ENCODE results near the gene LTB4R2. TPM values are rescaled to one million over a fixed set of nuclear protein-coding genes. Genes with fewer than 3 reads are reported as not detected.

The LTB4R2 gene, protein sequence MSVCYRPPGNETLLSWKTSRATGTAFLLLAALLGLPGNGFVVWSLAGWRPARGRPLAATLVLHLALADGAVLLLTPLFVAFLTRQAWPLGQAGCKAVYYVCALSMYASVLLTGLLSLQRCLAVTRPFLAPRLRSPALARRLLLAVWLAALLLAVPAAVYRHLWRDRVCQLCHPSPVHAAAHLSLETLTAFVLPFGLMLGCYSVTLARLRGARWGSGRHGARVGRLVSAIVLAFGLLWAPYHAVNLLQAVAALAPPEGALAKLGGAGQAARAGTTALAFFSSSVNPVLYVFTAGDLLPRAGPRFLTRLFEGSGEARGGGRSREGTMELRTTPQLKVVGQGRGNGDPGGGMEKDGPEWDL
- total RNA-seq: 13.9 TPM

DNA sequence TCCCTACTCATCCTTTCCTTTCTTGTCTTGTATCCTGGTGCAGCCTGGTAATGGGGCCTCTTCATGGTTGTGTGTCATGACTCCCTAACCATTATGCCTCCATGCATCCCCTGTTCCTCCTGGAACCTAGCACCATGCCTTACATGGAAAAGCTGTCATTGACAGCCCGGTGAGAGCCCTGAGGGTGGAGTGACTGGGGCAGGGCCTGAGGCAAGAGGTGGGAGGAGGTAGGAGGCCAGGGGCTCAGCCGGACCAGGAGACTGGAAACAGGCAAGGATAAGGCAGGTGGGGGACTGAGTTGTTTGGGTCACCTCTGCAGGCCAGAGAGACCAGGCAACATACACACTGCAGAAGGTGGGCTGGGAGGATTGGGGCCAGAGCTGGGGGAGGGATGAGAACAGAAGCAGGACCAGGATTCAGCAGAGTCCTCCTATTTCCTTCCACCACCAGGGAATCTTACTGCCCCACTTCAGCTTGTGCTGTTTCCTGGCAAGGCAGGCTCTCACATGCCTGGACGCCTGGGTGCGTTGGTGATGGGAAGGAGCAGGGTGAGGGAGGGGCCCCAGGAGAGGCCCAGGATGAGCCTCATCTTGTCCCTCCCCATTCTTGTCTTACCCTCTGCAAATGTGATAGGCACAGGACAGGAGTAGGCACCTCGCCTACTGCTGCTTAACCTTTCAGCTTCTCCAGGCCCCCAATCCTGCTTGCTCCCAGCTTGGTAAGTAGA lies at the start of gene LTB4R2:
LTB4R2 (plus strand) TSS at position 603 of the 727 bp plus-strand sequence. CDS start 525 bp downstream, outside the sequence.
- DNase-seq: no peak

DNA sequence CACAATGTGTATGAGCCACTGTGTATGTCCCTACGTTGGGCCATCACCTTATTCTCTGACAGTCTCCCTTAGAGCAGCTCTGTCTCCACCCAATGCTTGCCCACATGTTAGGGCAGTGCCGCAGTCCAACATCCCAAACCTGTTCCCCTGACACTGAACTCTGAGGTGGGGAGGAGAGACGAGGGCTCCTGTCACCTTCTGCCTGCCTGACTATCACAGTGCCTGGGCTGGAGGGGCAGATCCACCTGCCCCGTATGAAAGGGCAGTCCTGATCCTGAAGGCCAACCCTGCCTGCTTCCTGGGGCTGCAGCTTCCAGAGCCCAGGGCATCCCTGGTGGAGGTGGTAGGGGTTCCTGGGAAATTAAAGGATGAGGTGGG lies 49.2 kb upstream of the LTB4R2 start:
- DNase-seq: no peak

DNA sequence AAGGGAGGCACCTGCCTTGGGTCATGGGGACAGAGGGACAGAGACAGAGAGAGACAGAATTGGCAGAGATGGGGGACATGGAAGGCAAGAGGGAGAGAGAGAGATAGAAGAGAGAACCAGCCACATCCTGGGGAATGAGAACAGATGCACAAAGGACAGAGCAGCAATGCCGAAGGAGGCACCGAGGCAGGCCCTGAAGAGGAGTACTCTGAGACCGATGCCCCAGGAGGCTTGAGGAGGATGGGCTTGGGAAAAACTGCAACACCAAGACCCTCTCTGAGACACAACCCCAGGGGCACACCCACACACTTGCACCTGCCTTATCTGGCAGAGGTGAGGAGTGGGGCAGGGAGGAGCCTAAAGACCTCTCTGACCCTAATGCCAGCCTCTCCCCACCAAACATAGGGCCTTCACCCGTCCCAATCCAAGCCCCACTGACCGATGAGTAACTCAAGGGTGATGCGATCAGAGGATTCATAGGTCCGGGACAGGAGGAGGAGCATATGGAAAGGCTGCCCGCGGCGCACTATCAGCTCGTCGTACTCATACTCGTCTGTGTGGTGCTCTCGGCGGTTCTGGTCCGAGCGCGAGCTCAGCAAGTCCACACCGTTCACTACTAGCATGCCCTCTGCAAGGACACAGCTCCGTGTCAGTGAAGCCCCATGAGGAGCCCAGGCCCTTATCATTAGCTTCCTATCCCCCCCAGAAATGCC lies 48.5 kb upstream of the LTB4R2 start:
- DNase-seq: no peak

DNA sequence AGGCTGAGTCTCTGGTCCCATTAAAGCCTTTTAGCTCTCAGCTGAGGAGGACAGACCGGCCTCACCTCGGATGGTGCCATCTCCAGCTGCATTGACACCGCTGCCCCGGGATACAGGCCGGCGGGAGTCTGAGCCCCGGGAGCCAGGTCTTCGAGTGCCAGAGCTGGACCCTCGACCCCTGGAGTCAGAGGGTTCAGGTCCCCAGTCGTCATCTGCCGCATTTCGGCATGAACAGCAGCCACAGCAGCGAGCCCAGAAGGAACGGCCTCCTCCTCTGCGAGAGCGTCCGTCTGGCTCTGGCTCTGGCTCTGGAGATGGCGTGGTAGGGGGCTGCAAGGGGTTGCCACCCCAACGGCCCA lies 48.0 kb upstream of the LTB4R2 start:
- DNase-seq: no peak

DNA sequence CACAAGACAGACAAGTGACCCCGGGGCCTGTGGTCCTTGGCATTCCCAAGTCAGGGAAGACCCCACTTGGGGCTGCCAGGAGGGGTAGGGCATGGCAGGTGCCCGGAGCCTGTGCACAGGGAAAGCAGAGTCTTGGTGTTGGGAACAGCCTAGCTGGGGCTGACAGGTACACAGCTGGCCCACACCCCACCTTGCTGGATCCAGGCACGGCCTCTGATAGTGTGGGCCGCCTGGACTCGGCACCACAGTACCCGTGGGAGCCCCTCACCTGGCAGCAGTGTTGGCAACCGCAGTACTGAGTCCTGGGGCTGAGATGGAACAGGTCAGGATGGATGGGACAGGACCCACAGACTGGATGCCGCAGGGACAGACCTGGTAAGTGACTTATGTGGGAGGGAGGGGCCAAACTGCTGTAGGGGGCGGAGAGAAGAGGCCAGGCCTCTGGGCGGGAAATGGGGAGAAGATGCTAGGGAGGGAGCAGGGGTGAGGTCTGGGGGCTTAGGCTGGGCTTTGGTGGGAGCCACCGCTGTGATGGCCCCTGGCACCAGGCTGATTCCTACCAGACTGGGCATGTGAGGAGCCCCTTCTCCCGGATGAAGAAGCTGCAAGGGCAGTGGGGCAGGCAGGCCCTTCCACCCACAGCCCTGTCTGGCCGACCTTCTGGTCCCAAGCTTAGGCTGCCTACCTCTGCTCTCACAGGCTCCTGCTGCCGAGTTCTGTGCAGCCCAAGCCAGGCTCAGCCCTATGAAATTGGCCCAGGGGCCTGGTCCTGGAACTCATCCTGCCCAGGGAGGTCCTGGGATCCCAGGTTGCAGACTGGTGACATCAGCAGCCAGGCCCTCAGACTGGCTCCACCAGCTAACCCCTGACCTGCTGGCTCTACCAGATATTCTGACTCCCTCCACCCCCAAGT lies 46.9 kb upstream of the LTB4R2 start, which contains the start of gene TGM1:
TGM1 (minus strand) TSS at position 357 of the 913 bp plus-strand sequence. CDS start 825 bp downstream, outside the sequence.
- no peak for DNase-seq

DNA sequence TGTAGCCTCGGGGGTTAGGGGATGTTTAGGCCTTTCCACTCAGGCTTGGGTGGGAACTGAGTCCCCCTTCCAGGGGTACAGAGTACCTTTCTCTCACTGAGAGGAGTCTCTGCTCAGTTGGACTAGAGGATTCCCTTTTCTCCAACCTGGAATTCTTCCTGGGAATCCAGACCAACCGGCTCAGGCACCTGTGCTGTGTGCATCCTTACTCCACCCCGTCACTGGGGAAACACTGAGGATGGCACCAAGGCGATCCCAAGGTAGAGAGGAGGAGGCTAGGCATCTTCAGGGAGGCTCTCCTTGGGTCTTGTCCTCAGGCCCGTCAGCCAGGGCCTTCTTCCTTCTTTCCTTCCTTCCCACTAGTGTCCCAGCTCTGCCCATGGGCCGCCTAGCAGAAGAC lies 46.1 kb upstream of the LTB4R2 start:
- DNase-seq: no peak

DNA sequence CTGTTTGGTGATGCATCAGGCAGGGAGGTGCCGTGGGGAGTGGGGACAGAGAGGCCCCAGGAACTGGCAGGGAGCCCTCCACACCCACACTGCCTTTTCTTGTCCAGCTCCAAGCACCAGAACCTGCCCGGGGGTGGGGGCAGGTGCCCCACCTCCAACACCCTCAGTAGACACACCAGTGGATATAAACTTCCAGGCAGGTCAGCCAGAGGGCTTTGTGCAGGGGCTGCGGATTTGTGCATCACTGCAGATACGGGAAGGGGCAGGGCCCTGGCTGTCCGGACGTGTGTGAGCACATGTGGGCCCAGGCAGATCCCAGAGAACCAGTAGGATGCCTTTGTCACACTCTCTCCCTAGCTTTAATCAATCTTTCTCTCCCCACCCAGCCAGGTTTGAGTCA lies 45.6 kb upstream of the LTB4R2 start:
- no peak for DNase-seq

DNA sequence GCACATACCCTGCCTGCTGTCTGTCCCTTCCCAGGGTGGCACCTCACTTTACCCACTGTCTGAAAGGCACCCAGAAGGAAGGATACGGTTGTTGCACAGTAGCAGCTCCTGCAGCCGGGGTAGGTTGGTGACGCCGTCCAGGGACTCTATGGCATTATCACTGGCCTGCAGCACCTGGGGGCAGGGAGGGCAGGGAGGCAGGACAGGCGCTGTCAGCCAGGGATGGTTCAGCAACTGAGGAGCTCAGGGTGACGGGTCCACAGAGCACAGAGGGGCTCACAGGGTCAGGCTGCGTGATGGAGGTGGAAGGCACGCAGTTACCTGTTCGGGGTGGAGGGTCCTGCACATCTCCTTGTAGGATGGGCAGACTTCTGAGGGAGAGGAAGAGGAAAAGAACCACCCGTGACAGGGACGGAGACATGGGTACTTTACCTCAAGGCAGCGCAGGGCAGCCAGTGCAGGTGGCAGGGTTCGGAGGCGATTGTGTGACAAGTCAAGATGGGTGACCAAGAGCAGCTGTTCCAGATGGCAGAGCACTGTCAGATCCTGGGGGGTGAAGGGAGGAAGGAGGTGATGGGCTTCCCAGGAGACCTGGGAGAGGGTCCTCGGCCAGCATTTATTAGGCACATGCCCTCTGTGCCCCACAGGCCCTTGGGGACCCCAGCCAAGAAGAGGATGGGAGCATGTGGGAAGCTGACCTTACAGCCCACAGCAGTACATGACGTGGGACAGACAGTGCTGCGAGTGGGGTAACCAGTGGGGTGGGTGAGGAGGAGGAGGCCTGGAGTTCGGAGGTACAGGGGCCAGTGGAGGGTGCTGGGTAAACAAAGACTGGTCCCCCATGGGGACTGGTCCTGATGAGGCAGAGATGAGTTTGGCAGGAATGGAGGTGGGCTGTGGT lies 43.3 kb upstream of the LTB4R2 start:
- no peak for DNase-seq

DNA sequence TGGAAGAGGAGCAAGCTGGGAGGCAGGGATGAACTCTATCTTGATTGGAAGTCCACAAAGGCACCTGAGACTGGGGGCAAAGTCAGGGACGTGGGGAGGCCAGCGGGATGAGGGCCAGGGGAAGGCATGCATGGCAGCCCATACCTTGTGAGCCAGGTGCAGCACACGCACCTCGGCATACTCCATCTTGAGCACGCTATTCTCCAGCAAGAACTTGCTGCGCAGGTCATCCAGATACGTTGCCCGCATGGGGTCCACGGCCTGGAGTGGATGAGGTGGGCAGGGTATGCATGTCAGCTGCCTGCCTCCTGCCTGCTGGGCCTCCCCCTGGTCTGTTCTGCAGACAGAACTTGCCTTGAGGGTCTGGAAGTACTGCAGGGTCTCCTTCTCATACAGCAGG lies 42.4 kb upstream of the LTB4R2 start:
- DNase-seq: no peak

DNA sequence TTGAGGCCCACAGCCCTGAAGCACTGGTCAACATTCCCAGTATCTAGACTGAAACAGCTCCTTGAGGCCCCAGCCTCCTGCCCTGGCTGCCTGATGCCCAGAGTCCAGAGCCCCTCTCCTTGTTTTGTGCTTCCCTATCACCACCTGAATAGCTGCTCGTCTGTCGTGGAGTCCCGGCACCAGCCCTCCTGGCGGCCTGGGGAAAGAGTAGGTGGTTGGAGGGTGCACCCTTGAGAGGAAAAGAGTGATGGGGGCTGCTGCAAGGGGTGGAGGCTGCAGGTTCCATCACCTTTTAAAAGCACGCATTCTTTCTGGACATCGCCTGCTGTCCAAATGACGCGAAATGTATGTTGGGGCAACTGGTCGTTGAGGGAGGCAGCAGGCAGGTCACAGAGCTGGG lies 41.7 kb upstream of the LTB4R2 start:
- DNase-seq: no peak

DNA sequence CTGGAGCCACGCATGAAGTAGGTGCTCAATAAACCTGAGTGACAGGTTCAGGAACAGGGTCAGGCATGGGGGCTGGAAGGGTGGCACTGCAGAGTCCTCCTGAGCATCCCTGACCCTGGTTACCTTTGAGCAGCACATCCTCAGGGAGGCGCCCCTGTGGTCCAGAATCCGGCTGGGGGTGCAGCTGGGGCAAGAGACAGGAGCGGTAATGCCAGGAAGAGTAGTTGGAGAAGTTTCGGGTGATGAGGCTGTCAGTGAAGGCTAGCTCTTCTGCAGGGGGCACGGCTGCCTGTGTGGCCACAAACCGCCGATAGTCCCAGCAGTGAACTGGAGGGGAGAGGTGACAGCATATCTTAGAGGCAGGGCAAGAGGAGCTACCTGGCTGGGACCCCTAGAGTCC lies 40.6 kb upstream of the LTB4R2 start:
- no peak for DNase-seq

DNA sequence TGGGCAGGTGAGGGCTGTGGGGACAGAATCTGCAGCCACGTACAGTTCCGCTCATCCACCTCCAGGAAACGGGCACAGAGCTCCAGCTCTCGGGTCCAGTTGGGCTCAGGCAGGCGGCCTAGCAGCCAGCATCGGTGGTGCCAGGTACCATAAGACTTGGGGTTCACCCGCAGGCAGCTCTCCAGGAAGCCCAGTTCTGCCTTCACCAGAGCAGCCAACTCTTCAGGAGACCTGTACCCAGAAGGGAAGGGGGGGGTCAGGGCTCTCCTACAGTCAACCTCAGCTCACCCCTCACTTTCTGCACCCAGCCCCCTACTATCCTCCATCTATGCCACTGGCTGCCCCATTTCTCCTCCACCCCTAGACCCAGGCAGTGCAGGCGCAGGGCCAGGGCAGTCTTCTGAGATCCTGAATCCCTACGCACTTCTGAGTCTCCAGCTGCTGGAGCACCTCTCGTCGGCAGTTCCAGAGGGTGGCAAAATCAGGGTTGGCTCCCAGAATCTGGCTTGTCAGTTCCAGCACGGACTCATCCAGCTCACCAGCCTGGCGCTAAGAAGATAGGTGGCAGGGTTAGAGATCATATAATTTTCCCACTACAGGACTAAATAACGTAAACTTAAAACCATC lies 39.9 kb upstream of the LTB4R2 start:
- no peak for DNase-seq

DNA sequence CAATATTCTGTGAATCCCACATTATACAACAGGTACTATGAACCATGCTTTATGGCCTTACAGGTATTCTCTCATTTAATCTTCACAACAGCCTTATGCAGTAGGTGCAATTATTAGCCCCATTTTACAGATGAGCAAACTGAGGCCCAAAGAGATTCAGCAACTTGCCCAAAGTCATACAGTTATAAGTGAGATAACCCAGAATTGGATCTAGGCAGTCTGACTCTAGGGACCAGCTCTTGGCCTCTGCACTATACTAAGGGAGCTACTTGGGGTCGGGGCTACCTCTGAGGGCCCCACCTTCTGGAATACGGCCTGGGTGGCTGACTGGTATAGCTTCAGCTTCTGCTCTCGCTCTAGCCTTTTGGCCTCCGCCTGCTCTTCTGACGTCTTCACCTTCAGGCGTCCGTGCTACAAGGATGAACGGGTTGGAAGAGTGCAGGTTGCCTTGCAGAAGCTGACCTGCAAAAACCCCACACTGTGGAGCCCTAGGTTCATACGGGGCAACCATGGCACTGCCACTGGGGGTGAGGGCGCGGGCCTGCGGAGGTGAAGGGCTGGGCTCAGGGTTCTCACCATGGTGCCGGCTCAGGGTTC lies 39.3 kb upstream of the LTB4R2 start:
- DNase-seq: no peak

DNA sequence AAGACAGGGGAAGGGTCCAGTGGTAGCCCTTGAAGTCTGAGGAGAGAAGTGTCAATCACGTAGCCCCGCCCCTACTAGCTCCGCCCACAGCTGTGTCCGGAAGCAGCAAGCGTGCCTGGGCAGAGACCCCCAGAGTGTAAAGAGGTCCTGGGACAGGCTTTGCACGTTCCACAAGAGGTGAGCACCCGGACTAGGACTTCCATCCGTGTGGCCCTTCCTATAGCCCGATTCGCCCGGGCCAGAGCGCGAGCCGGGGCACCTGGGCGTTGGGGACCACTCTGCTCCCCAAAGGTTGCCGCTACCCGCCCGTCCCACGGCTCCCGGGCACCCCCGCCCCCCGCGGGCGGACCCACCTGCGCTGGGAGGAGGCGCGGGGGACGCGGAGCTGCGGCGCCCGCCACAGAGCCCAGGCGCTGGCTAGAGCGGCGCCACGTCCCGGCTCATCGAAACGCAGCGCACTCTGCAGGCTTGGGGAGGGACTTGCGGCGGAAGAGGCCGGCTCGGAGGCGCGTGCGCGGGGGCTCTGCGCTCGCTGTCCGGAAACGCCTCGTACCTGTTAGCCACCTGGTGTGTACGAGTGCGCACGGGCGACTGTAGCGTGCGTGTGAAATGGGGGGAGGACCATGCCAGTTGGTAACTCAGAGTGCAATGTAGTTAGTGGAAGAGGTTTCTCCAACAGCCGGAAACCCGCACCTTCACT lies 38.7 kb upstream of the LTB4R2 start, which contains the start of gene RABGGTA:
RABGGTA (minus strand) TSS at position 464 of the 700 bp plus-strand sequence. CDS start 482 bp downstream, outside the sequence.
- peak; percentile 83 for DNase-seq

DNA sequence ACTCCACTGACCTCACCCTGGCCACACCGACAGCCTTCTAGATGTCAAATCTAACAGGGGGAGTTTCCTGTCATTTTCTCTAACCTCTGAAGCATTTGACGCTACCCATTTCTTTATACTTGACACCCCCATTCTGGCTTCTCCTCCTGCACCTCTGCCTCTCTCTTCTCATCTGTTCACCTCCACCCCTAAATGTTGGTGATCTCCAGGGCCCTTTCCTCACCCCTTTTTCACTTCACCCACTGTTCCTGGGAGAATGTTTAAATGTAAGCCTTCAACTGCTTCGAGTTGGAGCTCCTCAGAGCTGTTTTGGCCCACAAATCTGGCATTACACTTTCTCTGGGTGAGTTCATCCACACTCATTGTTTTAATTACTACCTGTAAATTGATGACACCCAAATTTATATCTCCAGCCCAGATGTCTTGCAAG lies 38.1 kb upstream of the LTB4R2 start:
- DNase-seq: no peak

DNA sequence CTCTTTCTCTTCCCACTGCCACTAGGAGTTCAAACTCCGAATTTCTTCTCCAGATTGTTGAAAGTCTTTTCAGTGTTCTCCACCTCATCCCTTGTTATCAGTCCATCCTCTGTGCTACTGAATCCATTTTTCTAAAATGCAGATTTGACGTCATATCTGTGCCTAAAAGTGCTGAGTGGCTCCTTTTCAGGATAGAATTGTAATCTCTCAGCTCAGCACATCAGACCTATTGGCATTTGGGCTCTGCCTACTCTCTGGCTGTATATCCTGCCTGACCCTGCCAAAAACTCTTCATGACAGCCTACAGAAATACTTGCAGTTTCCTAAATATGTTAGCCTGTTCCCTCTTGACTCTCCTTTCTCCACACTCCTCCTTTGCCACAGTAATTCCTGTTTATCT lies 37.5 kb upstream of the LTB4R2 start:
- no peak for DNase-seq

DNA sequence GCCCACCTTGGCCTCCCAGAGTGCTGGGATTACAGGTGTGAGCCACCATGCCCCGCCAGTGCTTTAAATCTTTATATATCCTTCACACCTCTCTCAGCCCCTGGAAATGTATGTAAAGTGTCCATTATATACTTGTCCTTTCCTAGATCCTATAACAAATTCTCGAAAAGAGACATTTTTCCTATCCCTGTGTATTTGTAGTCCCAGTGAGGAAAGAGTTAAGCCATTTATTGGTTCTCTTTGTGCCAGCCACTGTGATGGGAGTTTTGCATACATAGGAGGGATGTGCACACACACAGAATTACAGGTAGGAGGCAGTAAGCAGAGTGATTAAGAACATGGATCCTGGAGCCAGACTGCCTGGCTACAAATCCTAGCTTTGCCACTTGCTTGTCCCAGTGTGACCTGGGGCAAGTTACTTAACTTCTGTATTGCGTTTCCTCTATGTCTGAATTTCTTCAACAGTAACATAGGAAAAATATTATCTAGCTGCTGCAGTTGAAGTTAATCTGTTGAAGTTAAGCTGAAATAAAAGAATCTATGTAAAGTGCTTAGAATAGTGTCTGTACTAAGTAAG lies 36.4 kb upstream of the LTB4R2 start:
- DNase-seq: no peak

DNA sequence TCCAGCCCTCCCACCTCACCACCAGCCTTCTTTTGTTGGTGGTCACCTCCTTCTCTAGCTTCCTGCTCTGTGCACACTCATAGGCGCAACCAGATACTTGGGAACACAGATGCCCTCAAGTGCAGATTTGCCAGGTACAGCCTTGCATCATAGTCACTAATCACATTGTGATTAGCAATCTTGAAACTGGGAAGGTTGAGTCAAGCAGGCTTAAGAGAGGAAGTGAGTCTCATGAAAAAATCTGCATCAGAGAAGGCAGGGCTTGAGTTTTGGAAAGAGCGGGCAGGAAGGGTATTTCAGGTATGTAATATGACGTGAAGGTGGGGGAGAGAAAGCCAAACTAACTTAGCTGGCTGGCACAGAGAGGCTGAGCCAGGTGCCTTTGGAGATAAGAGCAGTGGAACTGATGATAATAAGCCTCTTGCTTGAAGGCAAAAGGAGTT lies 35.8 kb upstream of the LTB4R2 start:
- peak; percentile 14 for DNase-seq

DNA sequence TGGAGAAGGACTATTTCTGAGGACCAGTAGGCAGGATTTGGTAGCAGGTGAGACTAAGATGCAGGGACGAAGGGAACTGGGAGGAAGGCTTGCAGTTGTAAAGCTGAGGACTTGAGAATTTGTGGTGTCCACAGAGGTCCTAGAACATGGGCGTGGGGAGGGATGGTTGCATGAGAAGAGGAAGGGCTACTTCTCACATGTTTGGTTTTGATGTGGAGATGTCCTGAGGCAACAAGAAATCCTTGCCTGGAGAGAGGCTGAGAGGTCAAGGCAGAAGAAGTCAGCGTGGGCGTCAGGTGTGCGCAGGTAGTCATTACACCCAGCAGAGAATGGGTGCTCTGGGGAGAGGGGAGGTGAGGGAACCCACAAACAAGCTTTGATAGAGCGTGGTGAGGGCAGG lies 32.9 kb upstream of the LTB4R2 start:
- DNase-seq: no peak
